ENCODE data around the gene AMBRA1.

GRCh38 chr11:46375392-46376101 is 218.3 kb downstream of the AMBRA1 start:
- no peak for TF ChIP-seq EZH2 (IDR thresholded peaks at IDR 0.05; ENCODE audit: borderline replicate concordance, low read length)
- TF ChIP-seq, protein P1, sequence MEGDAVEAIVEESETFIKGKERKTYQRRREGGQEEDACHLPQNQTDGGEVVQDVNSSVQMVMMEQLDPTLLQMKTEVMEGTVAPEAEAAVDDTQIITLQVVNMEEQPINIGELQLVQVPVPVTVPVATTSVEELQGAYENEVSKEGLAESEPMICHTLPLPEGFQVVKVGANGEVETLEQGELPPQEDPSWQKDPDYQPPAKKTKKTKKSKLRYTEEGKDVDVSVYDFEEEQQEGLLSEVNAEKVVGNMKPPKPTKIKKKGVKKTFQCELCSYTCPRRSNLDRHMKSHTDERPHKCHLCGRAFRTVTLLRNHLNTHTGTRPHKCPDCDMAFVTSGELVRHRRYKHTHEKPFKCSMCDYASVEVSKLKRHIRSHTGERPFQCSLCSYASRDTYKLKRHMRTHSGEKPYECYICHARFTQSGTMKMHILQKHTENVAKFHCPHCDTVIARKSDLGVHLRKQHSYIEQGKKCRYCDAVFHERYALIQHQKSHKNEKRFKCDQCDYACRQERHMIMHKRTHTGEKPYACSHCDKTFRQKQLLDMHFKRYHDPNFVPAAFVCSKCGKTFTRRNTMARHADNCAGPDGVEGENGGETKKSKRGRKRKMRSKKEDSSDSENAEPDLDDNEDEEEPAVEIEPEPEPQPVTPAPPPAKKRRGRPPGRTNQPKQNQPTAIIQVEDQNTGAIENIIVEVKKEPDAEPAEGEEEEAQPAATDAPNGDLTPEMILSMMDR (conservative IDR thresholded peaks at IDR 0.05 in 1 of 2, IDR thresholded peaks at IDR 0.05 in 1 of 2; ENCODE audit: extremely low read depth in 1 of 2, insufficient read depth in 1 of 2, low read depth in 1 of 2, low read length in 2 of 2): no peak
